GM18870 (cell line): ENCODE results near the gene ASIC2.

Experiments
- ATAC-seq: cut with Tn5 transposase; IDR thresholded peaks from one replicate; pipeline ENCODE4 v1.9.1; 2021; ENCODE audit warnings: moderate library complexity; ENCODE audit not compliant: unreplicated experiment

Gene ASIC2

GRCh38 chr17:33207231-33207630, 85.9 kb downstream of the ASIC2 start:
- no peak for ATAC-seq

- ATAC-seq, result no peak
Observed at GRCh38 chr17:33205552-33205951, 87.5 kb downstream of the ASIC2 start.

DNA sequence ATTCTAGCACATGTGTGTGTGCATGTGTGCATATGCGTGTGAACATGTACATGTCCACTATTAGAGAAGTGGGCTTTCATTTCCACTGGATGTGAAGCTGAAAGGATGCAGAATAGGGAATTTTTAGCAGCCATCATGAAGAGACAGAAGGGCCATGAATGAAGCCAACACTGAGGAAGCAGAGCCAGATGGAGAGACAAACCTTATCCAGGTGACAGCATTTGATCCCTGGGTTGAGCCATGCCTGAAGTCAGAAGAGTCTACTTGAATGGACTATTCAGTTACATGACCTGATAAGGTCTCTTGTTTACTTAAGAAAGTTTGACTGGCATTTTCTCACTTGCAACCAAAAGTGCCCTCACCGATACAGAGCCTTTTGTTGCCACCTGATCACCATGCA, 88.4 kb downstream of the ASIC2 start:
- ATAC-seq, result no peak

GRCh38 chr17:33204156-33204555, 88.9 kb downstream of the ASIC2 start:
- ATAC-seq, result no peak

DNA sequence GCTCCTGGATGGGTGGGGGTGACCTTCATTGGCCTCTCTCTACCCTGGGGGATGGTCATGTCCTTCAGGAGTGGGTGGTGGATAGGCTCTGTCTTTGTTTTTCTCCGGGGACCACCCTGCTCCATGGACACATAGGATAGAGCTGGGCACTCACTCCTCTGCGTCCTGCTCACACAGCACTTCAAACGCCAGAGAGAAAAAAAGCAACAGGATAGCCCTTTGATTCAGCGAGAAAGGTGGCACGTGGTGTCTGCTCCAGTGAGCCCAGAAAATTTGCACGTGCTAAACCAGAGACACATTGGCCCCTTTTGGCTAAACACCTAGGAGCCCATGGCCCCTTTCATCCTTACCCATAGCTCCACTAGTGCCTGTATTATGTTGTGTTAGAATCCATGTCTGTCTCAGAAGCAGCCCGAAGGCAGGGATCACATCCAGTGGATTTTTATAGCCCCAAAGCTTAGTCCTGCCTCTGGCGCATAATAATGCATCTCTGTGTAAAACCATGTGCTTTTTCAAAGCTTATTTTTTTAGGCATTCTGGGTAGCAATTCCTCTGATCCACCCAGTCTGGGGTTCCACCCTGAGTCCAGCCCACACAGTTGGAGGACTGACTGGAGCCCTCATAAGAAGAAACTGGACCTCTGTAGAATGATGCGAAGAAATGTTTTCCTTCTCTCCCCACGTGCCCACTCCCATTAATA, 90.1 kb downstream of the ASIC2 start:
- ATAC-seq, result no peak

DNA sequence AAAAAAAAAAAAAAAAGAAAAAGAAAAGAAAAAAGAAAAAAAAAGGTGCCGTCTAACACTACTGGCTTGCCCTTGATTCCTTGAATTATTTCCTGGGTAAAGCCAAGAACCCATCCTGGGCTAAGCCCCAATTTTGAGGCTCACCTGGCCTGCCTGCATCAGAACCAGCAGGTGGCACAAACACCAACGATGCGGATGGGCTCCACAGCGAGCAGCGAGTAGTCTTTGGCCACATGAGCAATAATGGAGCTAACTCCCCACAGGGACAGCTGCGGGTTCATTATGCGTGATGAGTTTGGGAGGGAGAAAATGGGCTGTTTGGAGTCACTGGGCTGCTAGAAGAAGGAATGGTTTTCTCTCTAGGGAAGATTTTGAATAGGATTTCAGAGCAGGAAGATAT, 91.1 kb downstream of the ASIC2 start:
- ATAC-seq, result no peak

DNA sequence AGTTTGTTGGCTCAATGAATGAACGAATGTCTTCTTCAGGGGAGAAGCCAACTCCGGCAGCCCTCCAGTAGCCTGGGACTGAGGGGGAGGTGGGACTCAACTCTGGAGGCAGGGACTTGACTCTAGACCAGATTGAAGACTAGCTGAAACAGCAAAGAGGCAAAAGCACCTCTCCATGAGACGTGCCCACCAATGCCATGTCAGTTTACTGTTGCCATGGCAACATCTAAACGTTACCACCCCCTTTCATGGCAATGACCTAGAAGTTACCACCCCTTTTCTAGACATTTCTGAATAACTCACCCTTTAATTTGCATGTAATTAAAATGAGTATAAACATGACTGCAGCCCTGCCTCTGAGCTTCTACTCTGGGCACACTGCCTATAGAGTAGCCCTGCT, 91.8 kb downstream of the ASIC2 start:
- no peak for ATAC-seq

DNA sequence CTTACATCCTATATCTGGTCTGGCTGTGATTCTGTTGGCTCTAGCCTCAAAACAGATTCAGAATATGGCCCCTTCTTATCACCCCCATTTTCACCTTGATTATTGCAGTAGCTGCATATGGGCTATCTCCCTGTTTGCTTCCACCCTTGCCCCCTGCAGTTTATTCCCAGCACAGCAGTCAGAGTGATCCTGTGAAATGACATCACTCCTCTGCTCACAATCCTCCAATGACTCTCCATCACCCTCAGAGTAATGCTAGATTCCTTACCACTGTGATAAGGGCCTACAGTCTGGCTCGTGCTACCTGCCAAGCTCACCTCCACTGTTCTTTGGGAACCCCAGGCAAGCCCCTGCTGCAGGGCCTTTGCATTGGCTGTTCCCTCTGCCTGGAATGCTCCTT, 92.5 kb downstream of the ASIC2 start:
- no peak for ATAC-seq

DNA sequence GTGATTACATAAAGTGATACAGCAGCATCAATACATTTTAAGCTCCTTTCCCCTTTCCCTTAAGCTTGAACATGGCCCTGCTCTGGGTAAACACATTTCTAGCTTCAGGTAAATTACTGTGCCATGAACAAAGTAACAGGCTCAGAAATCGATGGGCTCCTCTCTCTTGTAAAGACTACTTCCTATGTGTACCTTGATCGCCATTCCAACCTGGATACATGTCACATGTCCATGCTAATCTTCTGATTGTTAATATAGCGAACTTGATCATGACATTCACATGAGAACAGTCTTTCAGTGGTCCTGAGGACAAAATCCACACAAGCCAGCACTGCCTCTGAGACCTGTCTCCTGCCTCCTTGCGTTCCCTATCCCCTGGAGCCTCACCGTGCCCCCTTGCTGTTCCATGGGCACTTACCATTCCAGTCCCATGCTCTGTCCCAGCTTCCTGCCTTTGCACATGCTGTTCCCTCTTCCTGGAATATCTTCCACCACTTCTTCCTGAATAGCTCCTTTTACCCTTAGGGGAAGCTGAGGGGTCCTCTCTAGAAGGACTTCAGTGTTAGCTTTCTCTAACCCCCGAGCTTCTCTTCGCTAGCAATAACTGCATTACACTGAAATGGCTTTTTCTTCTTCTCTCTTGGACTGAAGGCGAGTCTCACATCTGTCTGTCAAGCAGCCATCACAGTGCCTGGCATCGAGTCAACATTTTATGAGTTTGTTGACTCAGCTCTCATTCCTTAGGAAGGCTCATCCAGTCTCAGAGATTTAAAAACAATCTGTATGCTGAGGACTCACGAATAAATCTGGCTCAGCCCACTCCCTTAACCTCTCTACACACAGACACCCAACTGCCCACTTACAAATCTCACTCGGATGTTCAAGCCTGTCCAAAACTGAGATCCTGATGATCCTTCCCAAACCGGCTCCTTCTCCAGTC, 93.3 kb downstream of the ASIC2 start:
- no peak for ATAC-seq

- ATAC-seq, result no peak
Observed at GRCh38 chr17:33198954-33199353, 94.1 kb downstream of the ASIC2 start.

GRCh38 chr17:33197342-33197741, 95.8 kb downstream of the ASIC2 start:
- no peak for ATAC-seq

DNA sequence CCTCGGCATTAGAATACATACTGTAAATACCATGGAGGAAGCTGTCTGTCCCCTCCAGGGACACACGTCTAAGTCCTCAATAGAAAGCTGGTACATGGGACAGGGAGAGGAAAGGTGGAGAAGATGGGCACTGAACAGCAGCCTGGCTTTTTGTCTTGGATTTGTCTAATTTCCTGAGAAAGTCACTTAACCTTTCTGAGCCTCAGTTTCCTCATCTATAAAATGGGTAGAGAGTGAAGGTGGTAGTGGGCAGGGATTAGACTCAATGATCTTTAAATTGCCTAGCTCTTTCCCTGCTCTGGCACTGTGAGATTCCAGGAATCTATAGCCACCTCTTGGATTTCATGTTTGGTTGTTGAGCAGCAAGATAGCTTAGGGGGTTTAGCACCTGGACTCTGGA, 96.2 kb downstream of the ASIC2 start:
- no peak for ATAC-seq

- no peak for ATAC-seq
Observed at GRCh38 chr17:33192951-33193911, 99.9 kb downstream of the ASIC2 start.

DNA sequence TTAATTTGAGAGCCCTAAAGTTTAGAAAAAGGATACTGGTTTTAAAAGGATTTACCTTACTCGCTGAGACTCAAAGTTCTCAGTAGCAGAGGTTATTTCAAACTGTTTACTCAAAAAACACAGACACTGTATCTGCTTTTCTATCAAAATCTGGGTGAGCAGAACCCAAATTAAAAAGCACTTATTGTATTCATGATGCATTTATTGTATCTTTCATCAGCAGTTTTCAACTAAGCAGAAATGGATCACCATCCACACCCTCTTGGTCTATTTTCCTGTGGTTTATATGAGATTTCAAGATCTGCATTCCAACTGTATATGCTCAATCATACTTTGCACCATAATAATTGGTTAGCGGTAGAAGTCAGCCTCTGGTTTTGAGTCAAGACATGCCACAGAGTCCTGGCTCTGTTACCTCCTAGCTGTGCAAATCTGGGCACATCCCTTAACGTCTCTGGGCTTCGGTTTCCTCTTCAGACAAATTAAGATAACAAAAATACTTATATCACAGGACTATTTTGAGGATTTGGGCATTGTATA, 109.5 kb downstream of the ASIC2 start:
- no peak for ATAC-seq

GRCh38 chr17:33179151-33179550, 113.9 kb downstream of the ASIC2 start:
- no peak for ATAC-seq

DNA sequence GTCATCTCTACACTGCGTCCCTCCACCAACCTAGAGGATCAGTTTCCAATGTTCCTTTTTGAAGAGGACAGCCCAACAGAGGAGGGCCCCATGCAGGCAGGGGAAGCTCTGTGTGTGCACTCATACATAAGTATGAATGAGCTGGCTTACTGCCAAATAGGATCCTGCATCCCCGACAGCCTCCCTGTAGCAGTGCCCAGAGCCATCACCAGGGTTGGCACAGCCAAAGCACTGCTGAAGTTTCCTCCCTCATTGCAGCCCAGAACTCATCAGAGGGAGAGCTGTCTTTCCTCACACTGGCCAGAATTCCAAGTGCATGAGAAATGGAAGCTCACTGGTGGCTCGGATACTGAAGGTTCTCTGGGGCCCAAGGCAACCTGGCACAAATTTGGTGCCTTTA, 114.4 kb downstream of the ASIC2 start:
- no peak for ATAC-seq

DNA sequence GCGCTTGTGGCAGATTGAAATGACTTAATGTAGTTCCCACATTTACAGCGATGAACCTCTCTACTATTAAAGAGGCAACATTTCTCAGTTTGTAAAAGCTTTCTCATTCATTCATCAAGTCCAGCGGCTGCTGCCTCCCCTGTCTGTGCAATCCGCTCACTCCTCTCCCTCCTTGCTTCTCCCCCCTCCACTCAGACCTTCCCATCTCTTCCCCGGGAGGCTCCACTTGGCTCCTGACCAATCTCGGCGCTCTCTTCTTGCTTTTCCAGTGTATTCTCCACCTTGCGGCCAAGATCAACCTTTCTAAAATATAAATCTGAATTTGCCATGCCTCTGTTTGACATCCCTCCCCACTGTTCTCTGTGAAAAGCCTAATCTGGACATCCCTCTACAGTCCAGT, 117.5 kb downstream of the ASIC2 start:
- ATAC-seq, result no peak

- no peak for ATAC-seq
Observed at GRCh38 chr17:33171931-33172330, 121.2 kb downstream of the ASIC2 start.

- ATAC-seq, result no peak
Observed at GRCh38 chr17:33169580-33170285, 123.4 kb downstream of the ASIC2 start.

GRCh38 chr17:33167736-33168135, 125.4 kb downstream of the ASIC2 start:
- ATAC-seq, result no peak
